HEK293T (cell line): ENCODE results near the gene NMNAT2.

Experiments
- BHLHE40 ChIP-seq: fragments of 450-650 bp; IDR thresholded peaks from 2 replicates; pipeline ENCODE4 v1.6.1; 2016; ENCODE audit warnings: mild to moderate bottlenecking, moderate library complexity, borderline replicate concordance
- FOXA1 ChIP-seq: fragments of 450-650 bp; IDR thresholded peaks from 2 replicates; pipeline ENCODE4 v1.6.1; 2016; ENCODE audit warnings: mild to moderate bottlenecking
- FOXK2 ChIP-seq: fragments of 450-650 bp; IDR thresholded peaks from 2 replicates; pipeline ENCODE4 v1.6.1; 2016; ENCODE audit warnings: mild to moderate bottlenecking
- FOXM1 ChIP-seq: fragments of 450-650 bp; IDR thresholded peaks from 2 replicates; pipeline ENCODE4 v1.6.1; 2017; ENCODE audit warnings: mild to moderate bottlenecking, borderline replicate concordance
- HDGF ChIP-seq: fragments of 450-650 bp; IDR thresholded peaks from 2 replicates; pipeline ENCODE4 v1.6.1; 2017; ENCODE audit warnings: antibody characterized with exemption, borderline replicate concordance
- NFRKB ChIP-seq: fragments of 450-650 bp; IDR thresholded peaks from 2 replicates; pipeline ENCODE4 v1.6.1; 2016; ENCODE audit warnings: mild to moderate bottlenecking, moderate library complexity
- SP1 ChIP-seq: fragments of 450-650 bp; IDR thresholded peaks from 2 replicates; pipeline ENCODE4 v1.6.1; 2017
- SUZ12 ChIP-seq: fragments of 450-650 bp; IDR thresholded peaks from 2 replicates; pipeline ENCODE4 v1.6.1; 2016; ENCODE audit warnings: mild to moderate bottlenecking
- TARDBP ChIP-seq: fragments of 450-650 bp; IDR thresholded peaks from 2 replicates; pipeline ENCODE4 v1.6.1; 2016
- ZNF384 ChIP-seq: fragments of 450-650 bp; IDR thresholded peaks from 2 replicates; pipeline ENCODE4 v1.6.1; 2016

- no peak for TF ChIP-seq NFRKB
- TF ChIP-seq SUZ12: no peak
- no peak for TF ChIP-seq FOXK2
- no peak for TF ChIP-seq HDGF
- no peak for TF ChIP-seq SP1
- TF ChIP-seq BHLHE40: no peak
- no peak for TF ChIP-seq FOXM1
- peak; percentile 62 for TF ChIP-seq ZNF384
- TF ChIP-seq FOXA1: no peak
- no peak for TF ChIP-seq TARDBP
These were observed 107.3 kb downstream of the NMNAT2 start for GRCh38 chr1:183310753-183311479.
